ENCODE data around the gene GPC5.

GPC5 gene

DNA sequence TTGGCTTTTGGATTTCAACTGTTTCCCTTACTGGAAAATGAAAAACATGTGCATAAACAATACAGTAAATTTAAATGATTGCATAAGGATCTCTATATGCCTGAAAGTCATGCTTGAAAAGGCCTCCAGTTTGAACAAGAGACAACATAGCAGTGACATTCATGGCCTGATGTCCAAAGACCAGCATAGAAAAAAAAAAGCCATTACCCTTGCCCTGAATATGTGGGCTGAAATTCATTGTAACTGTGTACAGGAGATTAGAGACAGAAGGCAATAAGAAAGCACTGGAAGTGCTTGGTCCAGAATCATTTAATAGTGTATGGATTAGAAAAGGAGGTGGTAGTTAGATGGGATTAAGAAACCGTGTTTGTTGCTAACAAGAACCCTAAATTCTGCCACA lies 35.5 kb upstream of the GPC5 start:
- no peak for TF ChIP-seq EZH2 (IDR thresholded peaks at IDR 0.05; ENCODE audit: borderline replicate concordance, low read length)
- TF ChIP-seq, protein P1, sequence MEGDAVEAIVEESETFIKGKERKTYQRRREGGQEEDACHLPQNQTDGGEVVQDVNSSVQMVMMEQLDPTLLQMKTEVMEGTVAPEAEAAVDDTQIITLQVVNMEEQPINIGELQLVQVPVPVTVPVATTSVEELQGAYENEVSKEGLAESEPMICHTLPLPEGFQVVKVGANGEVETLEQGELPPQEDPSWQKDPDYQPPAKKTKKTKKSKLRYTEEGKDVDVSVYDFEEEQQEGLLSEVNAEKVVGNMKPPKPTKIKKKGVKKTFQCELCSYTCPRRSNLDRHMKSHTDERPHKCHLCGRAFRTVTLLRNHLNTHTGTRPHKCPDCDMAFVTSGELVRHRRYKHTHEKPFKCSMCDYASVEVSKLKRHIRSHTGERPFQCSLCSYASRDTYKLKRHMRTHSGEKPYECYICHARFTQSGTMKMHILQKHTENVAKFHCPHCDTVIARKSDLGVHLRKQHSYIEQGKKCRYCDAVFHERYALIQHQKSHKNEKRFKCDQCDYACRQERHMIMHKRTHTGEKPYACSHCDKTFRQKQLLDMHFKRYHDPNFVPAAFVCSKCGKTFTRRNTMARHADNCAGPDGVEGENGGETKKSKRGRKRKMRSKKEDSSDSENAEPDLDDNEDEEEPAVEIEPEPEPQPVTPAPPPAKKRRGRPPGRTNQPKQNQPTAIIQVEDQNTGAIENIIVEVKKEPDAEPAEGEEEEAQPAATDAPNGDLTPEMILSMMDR (IDR thresholded peaks at IDR 0.05; ENCODE audit: low read length) = no peak
- Histone ChIP-seq H3K36me3 (ENCODE audit: insufficient read depth, low read length) (peaks cover 11% of the 10 kb centered on the region; the same call in 1 of the 2 replicates), H3K4me1 (ENCODE audit: insufficient read depth, low read length, severe bottlenecking) (peaks cover 5% of the 10 kb centered on the region), H3K27ac (ENCODE audit: low read depth, low read length, poor library complexity, severe bottlenecking) (no peak overlapping the region), H2AFZ (ENCODE audit: low read length) (no peak overlapping the region), H3K9me2 (ENCODE audit: low read depth, low read length) (no peaks in the 10 kb centered on the region), H4K20me1 (ENCODE audit: insufficient read depth, low read length) (no peaks in the 10 kb centered on the region), H3K9me3 (ENCODE audit: low read length) (no peaks in the 10 kb centered on the region), H3K9ac (ENCODE audit: low read length) (no peak overlapping the region), H3F3A (ENCODE audit: insufficient read depth, low read length) (peaks cover 15% of the 10 kb centered on the region), H3K4me2 (ENCODE audit: low read length) (no peak overlapping the region), H3K79me2 (ENCODE audit: insufficient read depth, low read length) (no peaks in the 10 kb centered on the region), H3K27me3 (ENCODE audit: insufficient read depth, low read length) (no peaks in the 10 kb centered on the region), H3K4me3 (ENCODE audit: low read depth, low read length, poor library complexity, severe bottlenecking) (no peak overlapping the region)

- H3K9ac ChIP-seq (ENCODE audit: low read length) = no peak overlapping the region
- no peaks in the 10 kb centered on the region for H4K20me1 ChIP-seq (ENCODE audit: insufficient read depth, low read length)
- no peaks in the 10 kb centered on the region for H3K79me2 ChIP-seq (ENCODE audit: insufficient read depth, low read length)
- TF ChIP-seq, protein P1 (IDR thresholded peaks at IDR 0.05; ENCODE audit: low read length) = no peak
- no peak for TF ChIP-seq EZH2 (IDR thresholded peaks at IDR 0.05; ENCODE audit: borderline replicate concordance, low read length)
- H3K27ac ChIP-seq (ENCODE audit: low read depth, low read length, poor library complexity, severe bottlenecking) = no peak overlapping the region
- H3K4me2 ChIP-seq (ENCODE audit: low read length) = no peak overlapping the region
- H3F3A ChIP-seq (ENCODE audit: insufficient read depth, low read length) = peaks cover 9% of the 10 kb centered on the region; the same call in 1 of the 2 replicates
- no peaks in the 10 kb centered on the region for H3K9me3 ChIP-seq (ENCODE audit: low read length)
- H3K27me3 ChIP-seq (ENCODE audit: insufficient read depth, low read length) = no peaks in the 10 kb centered on the region
- H2AFZ ChIP-seq (ENCODE audit: low read length) = no peak overlapping the region
- no peaks in the 10 kb centered on the region for H3K36me3 ChIP-seq (ENCODE audit: insufficient read depth, low read length)
- no peaks in the 10 kb centered on the region for H3K9me2 ChIP-seq (ENCODE audit: low read depth, low read length)
- no peak overlapping the region for H3K4me3 ChIP-seq (ENCODE audit: low read depth, low read length, poor library complexity, severe bottlenecking)
- no peaks in the 10 kb centered on the region for H3K4me1 ChIP-seq (ENCODE audit: insufficient read depth, low read length, severe bottlenecking)
Measured at GRCh38 chr13:91368101-91368500, 30.3 kb upstream of the GPC5 start.

GRCh38 chr13:91368676-91369440 lies 29.6 kb upstream of the GPC5 start:
- Histone ChIP-seq H3K9ac (ENCODE audit: low read length) (no peak overlapping the region), H3F3A (ENCODE audit: insufficient read depth, low read length) (peaks cover 7% of the 10 kb centered on the region; the same call in 1 of the 2 replicates), H4K20me1 (ENCODE audit: insufficient read depth, low read length) (no peaks in the 10 kb centered on the region), H3K79me2 (ENCODE audit: insufficient read depth, low read length) (no peaks in the 10 kb centered on the region), H3K4me1 (ENCODE audit: insufficient read depth, low read length, severe bottlenecking) (no peaks in the 10 kb centered on the region), H3K27ac (ENCODE audit: low read depth, low read length, poor library complexity, severe bottlenecking) (no peak overlapping the region), H3K27me3 (ENCODE audit: insufficient read depth, low read length) (no peaks in the 10 kb centered on the region), H3K9me2 (ENCODE audit: low read depth, low read length) (no peaks in the 10 kb centered on the region), H3K4me2 (ENCODE audit: low read length) (no peak overlapping the region), H3K4me3 (ENCODE audit: low read depth, low read length, poor library complexity, severe bottlenecking) (no peak overlapping the region), H3K9me3 (ENCODE audit: low read length) (no peaks in the 10 kb centered on the region), H3K36me3 (ENCODE audit: insufficient read depth, low read length) (no peaks in the 10 kb centered on the region), H2AFZ (ENCODE audit: low read length) (no peak overlapping the region)
- no peak for TF ChIP-seq EZH2 (IDR thresholded peaks at IDR 0.05; ENCODE audit: borderline replicate concordance, low read length)
- TF ChIP-seq, protein P1 (IDR thresholded peaks at IDR 0.05; ENCODE audit: low read length) = no peak

Data from OCI-LY1 (cell line).